HCT116 (cell line): Measurements from ENCODE around the gene GDAP1L1. TPM values are rescaled to one million over a fixed set of nuclear protein-coding genes. Genes with fewer than 3 reads are reported as not detected.

Experiments used
- ATAC-seq: fragments of 200-7000 bp; cut with Tn5 transposase; 2 replicates; pipeline ENCODE4 v1.9.1; 2020; ENCODE audit warnings: mild to moderate bottlenecking, moderate library complexity
- BruUV-seq: library from RNA; stranded (reverse); fragments of 400-500 nt; replicated peaks from 2 replicates; lab custom pipeline; 2021; lab: Mats Ljungman, UMichigan
- CTCF ChIA-PET: fragments of 300-600 bp; sonication (Branson Sonifier 250); formaldehyde crosslinking; loops from one replicate; lab custom pipeline; 2021; ENCODE audit warnings: antibody characterized with exemption; lab: Charles Lee
- POLR2A ChIA-PET: fragments of 300-600, 350-600 bp; sonication (Branson Sonifier 250); formaldehyde crosslinking; loops from one replicate; lab custom pipeline; 2021; ENCODE audit warnings: antibody characterized with exemption; lab: Charles Lee
- RAD21 ChIA-PET, 2 experiments: fragments of 300-600 bp; sonication (Branson Sonifier 250); formaldehyde crosslinking; loops; one replicate each; lab custom pipeline; 2023; ENCODE audit warnings: low total read pairs in 2 of 2; ENCODE audit not compliant: uncharacterized antibody in 2 of 2, unreplicated experiment in 2 of 2, low non-redundant PET in 1 of 2; lab: Charles Lee
- DNase-seq: peaks from one replicate; pipeline ENCODE4 v3.0.0-alpha.2; 2010; ENCODE audit warnings: low read depth, low spot score
- H2AFZ ChIP-seq: fragments of 200-600 bp; shearing (Covaris generic), sonication (generic); 2 replicates; pipeline ENCODE4 v1.6.1; 2017; ENCODE audit warnings: low read depth, mixed run types, mixed read lengths, antibody characterized with exemption, low read length; ENCODE audit not compliant: poor library complexity, severe bottlenecking
- H3K27ac ChIP-seq: 2 replicates; pipeline ENCODE4 v1.5.1; 2012; ENCODE audit warnings: low read depth, low read length
- H3K27me3 ChIP-seq: fragments of 200-600 bp; sonication (generic); 2 replicates; pipeline ENCODE4 v1.6.1; 2016; ENCODE audit warnings: mixed run types, low read length, mixed read lengths; ENCODE audit not compliant: insufficient read depth
- H3K36me3 ChIP-seq, 2 experiments: fragments of 200-500 bp in 1 of 2; fragments of 200-600 bp in 1 of 2; sonication (Bioruptor generic) in 1 of 2; sonication (generic) in 1 of 2; 2 replicates each; pipeline versions ENCODE4 v1.5.1 to v1.6.1; 2014 to 2016; ENCODE audit warnings: low read length in 2 of 2, inconsistent platforms in 1 of 2, mixed read lengths in 1 of 2, mixed run types in 1 of 2; ENCODE audit not compliant: insufficient read depth in 2 of 2, control insufficient read depth in 1 of 2
- H3K4me1 ChIP-seq, 2 experiments: fragments of 200-600 bp in 1 of 2; sonication (generic) in 1 of 2; 2 replicates each; pipeline versions ENCODE4 v1.5.1 to v1.6.1; 2012 to 2017; ENCODE audit warnings: low read length in 2 of 2, inconsistent platforms in 1 of 2, mild to moderate bottlenecking in 1 of 2, mixed read lengths in 1 of 2, mixed run types in 1 of 2, moderate library complexity in 1 of 2; ENCODE audit not compliant: insufficient read depth in 2 of 2, control insufficient read depth in 1 of 2
- H3K4me2 ChIP-seq: fragments of 200-600 bp; sonication (generic); 2 replicates; pipeline ENCODE4 v1.6.1; 2017; ENCODE audit warnings: mixed run types, low read length, mixed read lengths
- H3K4me3 ChIP-seq, 2 experiments: fragments of 200-600 bp in 1 of 2; sonication (generic) in 1 of 2; replicated peaks in 1 of 2; 2 replicates each; pipeline ENCODE4 v1.5.1; 2011 to 2016; ENCODE audit warnings: low read length in 2 of 2, control low read depth in 1 of 2, low read depth in 1 of 2, mild to moderate bottlenecking in 1 of 2, mixed read lengths in 1 of 2, mixed run types in 1 of 2
- H3K79me2 ChIP-seq: fragments of 200-600 bp; sonication (generic); 2 replicates; pipeline ENCODE4 v1.6.1; 2017; ENCODE audit warnings: mild to moderate bottlenecking, mixed run types, low read length, moderate library complexity, mixed read lengths; ENCODE audit not compliant: insufficient read depth
- H3K9ac ChIP-seq: fragments of 200-600 bp; sonication (generic); 2 replicates; pipeline ENCODE4 v1.6.1; 2016; ENCODE audit warnings: low read length, mixed read lengths
- H3K9me2 ChIP-seq: fragments of 200-600 bp; sonication (generic), shearing (Covaris generic); 2 replicates; pipeline ENCODE4 v1.6.1; 2017; ENCODE audit warnings: mixed run types, mild to moderate bottlenecking, moderate library complexity; ENCODE audit not compliant: insufficient read depth
- H3K9me3 ChIP-seq, 2 experiments: fragments of 200-500 bp in 1 of 2; fragments of 200-600 bp in 1 of 2; sonication (Bioruptor generic) in 1 of 2; sonication (generic) in 1 of 2; 2 replicates each; pipeline ENCODE4 v1.6.1; 2014 to 2017; ENCODE audit warnings: low read length in 2 of 2, mixed read lengths in 2 of 2, inconsistent platforms in 1 of 2, low read depth in 1 of 2, mild to moderate bottlenecking in 1 of 2, mixed run types in 1 of 2, moderate library complexity in 1 of 2; ENCODE audit not compliant: control insufficient read depth in 1 of 2, insufficient read depth in 1 of 2
- H4K20me1 ChIP-seq: fragments of 200-600 bp; sonication (generic), shearing (Covaris generic); 2 replicates; pipeline ENCODE4 v1.6.1; 2017; ENCODE audit warnings: mixed run types, mild to moderate bottlenecking, moderate library complexity; ENCODE audit not compliant: insufficient read depth
- CTCF ChIP-seq, 3 experiments: fragments of 200-600 bp in 1 of 3; sonication (generic) in 1 of 3; IDR thresholded peaks in 2 of 3; conservative IDR thresholded peaks in 1 of 3; 2 replicates each; pipeline ENCODE4 v1.5.1; 2012 to 2017; ENCODE audit warnings: low read depth in 2 of 3, low read length in 2 of 3, antibody characterized with exemption in 1 of 3, borderline replicate concordance in 1 of 3, control low read depth in 1 of 3, mild to moderate bottlenecking in 1 of 3, mixed read lengths in 1 of 3, mixed run types in 1 of 3, moderate library complexity in 1 of 3; ENCODE audit not compliant: insufficient read depth in 1 of 3
- FOSL1 ChIP-seq: IDR thresholded peaks from 2 replicates; pipeline ENCODE4 v1.6.1; 2012; ENCODE audit warnings: low read depth
- POLR2AphosphoS5 ChIP-seq: IDR thresholded peaks from 2 replicates; pipeline ENCODE4 v1.6.1; 2011; ENCODE audit warnings: mild to moderate bottlenecking, low read depth, low read length, moderate library complexity
- RAD21 ChIP-seq: IDR thresholded peaks from 2 replicates; pipeline ENCODE4 v1.6.1; 2012; ENCODE audit warnings: low read depth, mild to moderate bottlenecking
- SIN3A ChIP-seq: IDR thresholded peaks from 2 replicates; pipeline ENCODE4 v1.6.1; 2012; ENCODE audit warnings: low read depth
- SP1 ChIP-seq: IDR thresholded peaks from 2 replicates; pipeline ENCODE4 v1.6.1; 2012; ENCODE audit warnings: low read depth
- YY1 ChIP-seq: IDR thresholded peaks from 2 replicates; pipeline ENCODE4 v1.6.1; 2011; ENCODE audit warnings: low read length, low read depth, moderate library complexity, mild to moderate bottlenecking; ENCODE audit not compliant: insufficient replicate concordance; ENCODE audit errors: extremely low read depth
- ZNF274 ChIP-seq: fragments of 200-500 bp; sonication (Bioruptor generic); IDR thresholded peaks from 2 replicates; pipeline ENCODE4 v1.6.1; 2014; ENCODE audit warnings: mild to moderate bottlenecking, low read depth, low read length, inconsistent platforms
- intact Hi-C: fragments of 100-400 bp; cut with micrococcal nuclease; formaldehyde crosslinking; loops from 2 replicates; pipeline ENCODE4 v1.10.0; 2022
- total RNA-seq: library from RNA; stranded (reverse); gene quantifications from one replicate; pipeline ENCODE4 v1.2.1, GENCODE V29; 2021; ENCODE audit not compliant: unreplicated experiment

The GDAP1L1 gene
- total RNA-seq, 1 experiment from 2014 or later = not detected

GRCh38 chr20:44268802-44269201, 21.7 kb downstream of the GDAP1L1 start (continued):
- TF ChIP-seq POLR2AphosphoS5 (no peak), RAD21 (no peak), SP1 (no peak), SIN3A (no peak)

- H3K4me1 ChIP-seq = no peaks in the 10 kb centered on the region
- intact Hi-C loops = no loop called here
- no peak overlapping the region for H2AFZ ChIP-seq
- ATAC-seq = peak; percentile 47; the same call in 1 of the 2 replicates
- H4K20me1 ChIP-seq = no peaks in the 10 kb centered on the region
- TF ChIP-seq CTCF (IDR thresholded peaks at IDR 0.05 in 2 of 3, conservative IDR thresholded peaks at IDR 0.05 in 1 of 3; ENCODE audit: borderline replicate concordance in 1 of 3, insufficient read depth in 1 of 3, low read depth in 2 of 3, low read length in 2 of 3) (peak in 2 of 3 experiments; percentile 67 to 76; a peak in 4 of 6 replicates), FOSL1 (no peak), ZNF274 (no peak), YY1 (no peak)
- no peaks in the 10 kb centered on the region for H3K79me2 ChIP-seq
- peaks cover 3% of the 10 kb centered on the region; the same call in 1 of the 2 replicates for H3K27me3 ChIP-seq
- POLR2A ChIA-PET = no interaction called here
- no peak overlapping the region for H3K9ac ChIP-seq
- no peak overlapping the region for H3K27ac ChIP-seq
- H3K36me3 ChIP-seq = no peaks in the 10 kb centered on the region
- no peaks in the 10 kb centered on the region for H3K9me2 ChIP-seq
- CTCF ChIA-PET = no interaction called here
- no peak for DNase-seq
- H3K4me2 ChIP-seq = no peak overlapping the region
- RAD21 ChIA-PET = no interaction called here
- no TSS peak for BruUV-seq
- H3K4me3 ChIP-seq = no peak overlapping the region
- H3K9me3 ChIP-seq = no peaks in the 10 kb centered on the region
Measured at GRCh38 chr20:44271915-44272663, 25.0 kb downstream of the GDAP1L1 start.
